GM21576 (cell line): ENCODE measurements around the gene PLPPR3.
"Not testable (repeated sequence)": the region's sequence is repeated elsewhere in the genome, so short reads cannot be mapped to it uniquely, and the experiment has no call there.

Source experiments
- ATAC-seq: cut with Tn5 transposase; IDR thresholded peaks from one replicate; pipeline ENCODE4 v1.9.1; 2021; ENCODE audit warnings: mild to moderate bottlenecking, moderate library complexity; ENCODE audit not compliant: unreplicated experiment

PLPPR3 gene

GRCh38 chr19:829129-829758 lies 7.5 kb upstream of the PLPPR3 start:
- no peak for ATAC-seq

- ATAC-seq = no peak
Observed at GRCh38 chr19:827710-828321, 6.1 kb upstream of the PLPPR3 start, which contains the start of gene AZU1. TSS of gene AZU1 (plus strand) at chr19:827837. CDS start at chr19:827847, 10 bp downstream.

GRCh38 chr19:827314-827709 lies 5.6 kb upstream of the PLPPR3 start:
- no peak for ATAC-seq

GRCh38 chr19:825897-826644 lies 4.3 kb upstream of the PLPPR3 start:
- no peak for ATAC-seq

GRCh38 chr19:824885-825284 lies 3.1 kb upstream of the PLPPR3 start:
- ATAC-seq = no peak

GRCh38 chr19:823565-824121 lies 1.9 kb upstream of the PLPPR3 start:
- no peak for ATAC-seq

- ATAC-seq = no peak
Observed at GRCh38 chr19:821231-821824, 427 bp downstream of the PLPPR3 start.

GRCh38 chr19:820212-820611 lies 1.5 kb downstream of the PLPPR3 start:
- ATAC-seq = not testable (repeated sequence)

GRCh38 chr19:816500-816857 lies 5.3 kb downstream of the PLPPR3 start:
- no peak for ATAC-seq

GRCh38 chr19:815775-816499 lies 5.8 kb downstream of the PLPPR3 start:
- ATAC-seq = no peak

GRCh38 chr19:815079-815774 lies 6.5 kb downstream of the PLPPR3 start:
- ATAC-seq = no peak

- no peak for ATAC-seq
Observed at GRCh38 chr19:814152-815078, 7.3 kb downstream of the PLPPR3 start.

GRCh38 chr19:813219-814151 lies 8.3 kb downstream of the PLPPR3 start:
- ATAC-seq = no peak

- no peak for ATAC-seq
Observed at GRCh38 chr19:812747-813218, 9.0 kb downstream of the PLPPR3 start.

- ATAC-seq = no peak
Observed at GRCh38 chr19:812049-812746, 9.6 kb downstream of the PLPPR3 start.

- ATAC-seq = no peak
Observed at GRCh38 chr19:811506-812048, 10.2 kb downstream of the PLPPR3 start.

GRCh38 chr19:810883-811489 lies 10.8 kb downstream of the PLPPR3 start:
- no peak for ATAC-seq
